HEK293 (cell line): ENCODE data around the gene BRWD1.

Experiments used
- CTCF ChIA-PET: fragments of 350-600 bp; formaldehyde crosslinking; extraction: SDS; loops from one replicate; lab custom pipeline; 2021; ENCODE audit warnings: antibody characterized with exemption; lab: Yijun Ruan, JAX
- POLR2A ChIA-PET: fragments of 300-600 bp; formaldehyde crosslinking; extraction: SDS; loops from one replicate; lab custom pipeline; 2020; ENCODE audit warnings: antibody characterized with exemption, inconsistent platforms; lab: Yijun Ruan, JAX
- H3K27ac ChIP-seq: fragments of 200-500 bp; sonication (Bioruptor generic); 2 replicates; pipeline ENCODE4 v1.5.1; 2014; ENCODE audit warnings: low read depth, low read length, control low read depth, inconsistent platforms; ENCODE audit errors: extremely low read depth
- H3K36me3 ChIP-seq, 2 experiments: fragments of 200-500 bp in 1 of 2; sonication (Bioruptor generic) in 1 of 2; 1 replicate in 1 of 2; 2 replicates in 1 of 2; pipeline ENCODE4 v1.5.1; 2014 to 2017; ENCODE audit warnings: inconsistent platforms in 2 of 2, low read length in 2 of 2; ENCODE audit not compliant: control insufficient read depth in 2 of 2, insufficient read depth in 1 of 2
- H3K4me1 ChIP-seq: fragments of 200-500 bp; sonication (Bioruptor generic); 2 replicates; pipeline ENCODE4 v1.5.1; 2014; ENCODE audit warnings: mild to moderate bottlenecking, low read length, inconsistent platforms; ENCODE audit not compliant: control insufficient read depth, insufficient read depth
- H3K4me3 ChIP-seq: 2 replicates; pipeline ENCODE4 v1.5.1; 2011; ENCODE audit warnings: low read depth, mild to moderate bottlenecking, control low read depth, low read length, moderate library complexity
- H3K9me3 ChIP-seq: fragments of 200-500 bp; sonication (Bioruptor generic); 2 replicates; pipeline ENCODE4 v1.5.1; 2014; ENCODE audit warnings: low read depth, low read length, inconsistent platforms; ENCODE audit not compliant: control insufficient read depth, insufficient read depth
- BCL11B ChIP-seq: fragments of 450-650 bp; formaldehyde crosslinking; IDR thresholded peaks from 2 replicates; pipeline ENCODE4 v1.5.1; 2016; ENCODE audit warnings: low read depth, missing biosample characterization, missing genetic modification characterization
- ELK4 ChIP-seq: IDR thresholded peaks from 2 replicates; pipeline ENCODE4 v1.6.1; 2011; ENCODE audit warnings: mild to moderate bottlenecking, low read depth, low read length, borderline replicate concordance
- IKZF3 ChIP-seq: fragments of 450-650 bp; IDR thresholded peaks from 2 replicates; pipeline ENCODE4 v1.5.0; 2018; ENCODE audit warnings: missing biosample characterization, mild to moderate bottlenecking, missing genetic modification characterization, moderate library complexity
- KLF10 ChIP-seq: fragments of 450-650 bp; IDR thresholded peaks from 2 replicates; pipeline ENCODE4 v1.5.1; 2018; ENCODE audit warnings: missing biosample characterization, mild to moderate bottlenecking, missing genetic modification characterization
- KLF9 ChIP-seq: fragments of 450-650 bp; formaldehyde crosslinking; IDR thresholded peaks from 2 replicates; pipeline ENCODE4 v1.5.1; 2016; ENCODE audit warnings: missing biosample characterization, missing genetic modification characterization, low read depth
- OSR2 ChIP-seq: fragments of 450-650 bp; formaldehyde crosslinking; IDR thresholded peaks from 2 replicates; pipeline ENCODE4 v1.5.1; 2016; ENCODE audit warnings: missing biosample characterization, missing genetic modification characterization
- PRDM1 ChIP-seq: fragments of 450-650 bp; formaldehyde crosslinking; IDR thresholded peaks from 2 replicates; pipeline ENCODE4; 2016; ENCODE audit warnings: missing biosample characterization, missing genetic modification characterization
- RBAK ChIP-seq: fragments of 450-650 bp; formaldehyde crosslinking; IDR thresholded peaks from 2 replicates; pipeline ENCODE4 v1.5.1; 2016; ENCODE audit warnings: missing biosample characterization, missing genetic modification characterization
- SCRT2 ChIP-seq: fragments of 450-650 bp; formaldehyde crosslinking; IDR thresholded peaks from 2 replicates; pipeline ENCODE4 v1.5.1; 2016; ENCODE audit warnings: missing biosample characterization, missing genetic modification characterization
- SP3 ChIP-seq: fragments of 450-650 bp; formaldehyde crosslinking; IDR thresholded peaks from 2 replicates; pipeline ENCODE4 v1.5.1; 2016; ENCODE audit warnings: missing biosample characterization, missing genetic modification characterization
- ZBTB17 ChIP-seq: fragments of 450-650 bp; formaldehyde crosslinking; IDR thresholded peaks from 2 replicates; pipeline ENCODE4 v1.5.1; 2016; ENCODE audit warnings: missing biosample characterization, missing genetic modification characterization
- ZEB2 ChIP-seq: fragments of 450-650 bp; formaldehyde crosslinking; IDR thresholded peaks from 2 replicates; pipeline ENCODE4 v1.5.1; 2016; ENCODE audit warnings: missing biosample characterization, missing genetic modification characterization
- ZNF121 ChIP-seq: fragments of 450-650 bp; formaldehyde crosslinking; IDR thresholded peaks from 2 replicates; pipeline ENCODE4 v1.5.1; 2016; ENCODE audit warnings: missing biosample characterization, missing genetic modification characterization
- ZNF132 ChIP-seq: fragments of 450-650 bp; formaldehyde crosslinking; IDR thresholded peaks from 2 replicates; pipeline ENCODE4 v1.5.1; 2017; ENCODE audit warnings: missing biosample characterization, missing genetic modification characterization, borderline replicate concordance
- ZNF202 ChIP-seq: fragments of 450-650 bp; formaldehyde crosslinking; IDR thresholded peaks from 2 replicates; pipeline ENCODE4 v1.5.1; 2016; ENCODE audit warnings: missing biosample characterization, missing genetic modification characterization, borderline replicate concordance
- ZNF239 ChIP-seq: fragments of 450-650 bp; formaldehyde crosslinking; IDR thresholded peaks from 2 replicates; pipeline ENCODE4 v1.5.1; 2016; ENCODE audit warnings: missing biosample characterization, missing genetic modification characterization
- ZNF266 ChIP-seq: fragments of 450-650 bp; formaldehyde crosslinking; IDR thresholded peaks from 2 replicates; pipeline ENCODE4 v1.5.1; 2016; ENCODE audit warnings: missing biosample characterization, missing genetic modification characterization, low read depth
- ZNF341 ChIP-seq: fragments of 450-650 bp; formaldehyde crosslinking; IDR thresholded peaks from 2 replicates; pipeline ENCODE4; 2016; ENCODE audit warnings: low read depth, missing biosample characterization, missing genetic modification characterization
- ZNF350 ChIP-seq: fragments of 450-650 bp; formaldehyde crosslinking; IDR thresholded peaks from 2 replicates; pipeline ENCODE4 v1.5.0; 2017; ENCODE audit warnings: missing biosample characterization, mild to moderate bottlenecking, missing genetic modification characterization
- ZNF394 ChIP-seq: fragments of 450-650 bp; formaldehyde crosslinking; IDR thresholded peaks from 2 replicates; pipeline ENCODE4 v1.5.1; 2016; ENCODE audit warnings: missing biosample characterization, missing genetic modification characterization, mild to moderate bottlenecking, moderate library complexity, borderline replicate concordance
- ZNF518A ChIP-seq: fragments of 450-650 bp; formaldehyde crosslinking; conservative IDR thresholded peaks from 2 replicates; pipeline ENCODE4 v1.5.1; 2016; ENCODE audit warnings: low read depth, missing biosample characterization, missing genetic modification characterization
- ZNF555 ChIP-seq: fragments of 450-650 bp; formaldehyde crosslinking; conservative IDR thresholded peaks from 2 replicates; pipeline ENCODE4 v1.5.1; 2017; ENCODE audit warnings: missing biosample characterization, mild to moderate bottlenecking, missing genetic modification characterization, inconsistent platforms
- ZNF558 ChIP-seq: fragments of 450-650 bp; formaldehyde crosslinking; IDR thresholded peaks from 2 replicates; pipeline ENCODE4 v1.5.1; 2016; ENCODE audit warnings: missing biosample characterization, missing genetic modification characterization
- ZNF623 ChIP-seq: fragments of 450-650 bp; formaldehyde crosslinking; IDR thresholded peaks from 2 replicates; pipeline ENCODE4 v1.5.1; 2016; ENCODE audit warnings: missing biosample characterization, missing genetic modification characterization
- ZNF776 ChIP-seq: fragments of 450-650 bp; formaldehyde crosslinking; IDR thresholded peaks from 2 replicates; pipeline ENCODE4 v1.5.0; 2017; ENCODE audit warnings: missing biosample characterization, missing genetic modification characterization, borderline replicate concordance
- ZSCAN23 ChIP-seq: fragments of 450-650 bp; formaldehyde crosslinking; IDR thresholded peaks from 2 replicates; pipeline ENCODE4 v1.5.1; 2016; ENCODE audit warnings: missing biosample characterization, missing genetic modification characterization

BRWD1 gene

GRCh38 chr21:39350094-39351005 lies 36.9 kb upstream of the BRWD1 start:
- CTCF ChIA-PET = interaction anchor here (0.6 to 1.6 kb wide), 2 partner anchors 30 to 37 kb away, joined by 3 read pairs; no protein-coding TSS in a partner anchor
- peak overlapping the region; percentile 86 for H3K27ac ChIP-seq
- peak overlapping the region; percentile 61 for H3K4me3 ChIP-seq
- POLR2A ChIA-PET = interaction anchor here (1.1 to 5.4 kb wide), 10 partner anchors 9 to 167 kb away, joined by 3 to 79 read pairs (median 16); partner anchors contain the start of genes BRWD1 and PSMG1
- H3K4me1 ChIP-seq = 0 out of 2 replicates have a peak, but pooled peaks cover 3% of the 10 kb centered on the region
- 0 out of 2 replicates have a peak, but pooled peaks have one; percentile 21 for TF ChIP-seq ZNF623
- no peak for TF ChIP-seq SCRT2 (tag by site-specific recombination)
- peak; percentile 76 for TF ChIP-seq PRDM1 (tag by site-specific recombination)
- no peak for TF ChIP-seq ZNF558
- H3K9me3 ChIP-seq = peaks cover 2% of the 10 kb centered on the region; the same call in 1 of the 2 replicates
- H3K36me3 ChIP-seq = peaks cover 9 to 29% of the 10 kb centered on the region in 2 experiments

- Histone ChIP-seq H3K27ac (peak overlapping the region; percentile 86), H3K36me3 (peaks cover 18 to 37% of the 10 kb centered on the region in 2 experiments), H3K4me1 (0 out of 2 replicates have a peak, but pooled peaks cover 3% of the 10 kb centered on the region), H3K9me3 (peaks cover 2% of the 10 kb centered on the region; the same call in 1 of the 2 replicates), H3K4me3 (peak overlapping the region; percentile 61)
- CTCF ChIA-PET = interaction anchor here (0.6 to 1.6 kb wide), 2 partner anchors 31 to 38 kb away, joined by 3 read pairs; no protein-coding TSS in a partner anchor
- POLR2A ChIA-PET = interaction anchor here (0.5 to 5.4 kb wide), 11 partner anchors 10 to 166 kb away, joined by 3 to 79 read pairs (median 13); partner anchors contain the start of genes BRWD1 and PSMG1
- no peak for TF ChIP-seq ZNF350 (tag by site-specific recombination)
- peak; percentile 81 for TF ChIP-seq SP3
- no peak for TF ChIP-seq ZNF555 (tag by site-specific recombination)
- peak; percentile 58; the same call in 1 of the 2 replicates for TF ChIP-seq ZNF394 (tag by site-specific recombination)
- TF ChIP-seq ZNF776 (tag by site-specific recombination) = no peak
- 0 out of 2 replicates have a peak, but pooled peaks have one; percentile 19 for TF ChIP-seq ZSCAN23
- peak; percentile 87 for TF ChIP-seq IKZF3 (tag by site-specific recombination)
- no peak for TF ChIP-seq ELK4
- TF ChIP-seq BCL11B (tag by site-specific recombination) = no peak
- no peak for TF ChIP-seq ZNF132
- peak; percentile 29; the same call in 1 of the 2 replicates for TF ChIP-seq KLF10 (tag by site-specific recombination)
- TF ChIP-seq ZEB2 (tag by site-specific recombination) = peak; percentile 90
- no peak for TF ChIP-seq ZNF202
- TF ChIP-seq ZNF121 (tag by site-specific recombination) = peak; percentile 74; the same call in 1 of the 2 replicates
- TF ChIP-seq KLF9 (tag by site-specific recombination) = peak; percentile 72
- TF ChIP-seq ZNF341 (tag by site-specific recombination) = peak; percentile 36; the same call in 1 of the 2 replicates
- peak; percentile 60; the same call in 1 of the 2 replicates for TF ChIP-seq ZNF239 (tag by site-specific recombination)
- TF ChIP-seq ZNF518A (tag by site-specific recombination) = peak; percentile 28
- peak; percentile 89 for TF ChIP-seq ZBTB17 (tag by site-specific recombination)
- TF ChIP-seq ZNF266 (tag by site-specific recombination) = no peak
- peak; percentile 14; the same call in 1 of the 2 replicates for TF ChIP-seq OSR2 (tag by site-specific recombination)
- no peak for TF ChIP-seq RBAK (tag by site-specific recombination)
Measured at GRCh38 chr21:39349211-39350093, 36.0 kb upstream of the BRWD1 start.
